ENCODE data around the gene COX10. TPM values are rescaled to one million over a fixed set of nuclear protein-coding genes. Genes with fewer than 3 reads are reported as not detected.
"Not testable (repeated sequence)": the region's sequence is repeated elsewhere in the genome, so short reads cannot be mapped to it uniquely, and the experiment has no call there.

COX10 gene
- total RNA-seq, 1 donor from 2014 or later = 12.3 TPM

DNA sequence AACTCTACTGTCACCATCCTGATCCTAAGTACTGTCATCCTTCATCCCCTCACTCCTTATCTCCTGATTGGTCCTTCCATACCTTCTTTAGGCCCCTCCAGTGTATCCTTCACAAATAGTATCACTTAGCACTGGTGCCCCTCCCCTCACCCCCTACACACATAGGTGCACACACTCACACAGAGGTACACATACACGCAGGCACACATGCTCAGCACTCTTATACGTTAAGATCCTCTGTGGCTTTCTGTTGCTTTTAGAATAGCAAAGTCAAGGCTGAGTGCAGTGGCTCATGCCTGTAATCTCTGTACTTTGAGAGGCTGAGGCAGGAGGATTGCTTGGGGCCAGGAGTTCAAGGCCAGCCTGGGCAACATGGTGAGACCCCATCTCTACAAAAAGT lies 135.2 kb downstream of the COX10 start:
- DNase-seq (ENCODE audit: low spot score) = no peak

DNA sequence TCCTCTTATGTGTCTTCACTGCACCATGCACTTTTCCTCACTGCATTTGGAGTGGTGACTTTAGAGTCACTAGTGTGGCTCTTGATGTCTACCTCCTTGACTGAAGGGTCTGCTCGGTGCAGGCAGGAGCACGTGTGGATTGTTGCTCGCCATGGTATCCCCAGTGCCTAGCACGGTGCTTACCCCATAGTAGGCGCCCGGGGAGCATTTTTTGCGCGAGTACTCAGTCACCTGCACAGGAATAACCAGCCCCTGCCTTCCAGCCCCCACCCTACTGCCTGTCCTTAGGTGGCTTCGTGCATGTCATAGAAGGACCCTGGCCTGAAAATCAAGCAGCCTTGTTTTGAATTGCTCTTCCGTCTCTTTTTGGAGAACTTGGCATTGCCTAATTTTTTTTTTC lies 136.1 kb downstream of the COX10 start:
- no peak for DNase-seq (ENCODE audit: low spot score)

DNA sequence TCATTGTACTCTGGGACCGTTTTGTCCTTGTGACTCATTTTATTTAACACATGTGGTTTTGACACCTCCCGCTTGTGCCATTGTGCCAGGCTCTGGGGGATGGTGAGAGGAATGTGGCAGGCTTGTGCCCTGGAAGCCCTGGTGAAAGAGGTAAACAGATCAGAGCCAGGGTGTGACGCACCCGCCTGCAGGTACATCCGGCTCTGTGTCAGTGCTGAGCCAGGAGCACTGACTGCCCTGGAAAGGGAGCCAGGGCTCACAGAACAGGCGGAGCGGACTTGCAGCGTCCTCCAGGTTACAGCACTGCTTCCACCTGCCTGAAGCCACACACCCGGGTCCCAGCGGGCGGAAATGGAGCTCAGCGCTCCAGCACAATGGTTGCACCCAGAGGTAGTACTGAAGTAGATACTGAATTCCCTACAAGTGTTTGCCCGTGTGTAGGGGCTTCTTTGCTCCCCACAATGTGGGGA lies 136.7 kb downstream of the COX10 start:
- DNase-seq (ENCODE audit: low spot score) = no peak

DNA sequence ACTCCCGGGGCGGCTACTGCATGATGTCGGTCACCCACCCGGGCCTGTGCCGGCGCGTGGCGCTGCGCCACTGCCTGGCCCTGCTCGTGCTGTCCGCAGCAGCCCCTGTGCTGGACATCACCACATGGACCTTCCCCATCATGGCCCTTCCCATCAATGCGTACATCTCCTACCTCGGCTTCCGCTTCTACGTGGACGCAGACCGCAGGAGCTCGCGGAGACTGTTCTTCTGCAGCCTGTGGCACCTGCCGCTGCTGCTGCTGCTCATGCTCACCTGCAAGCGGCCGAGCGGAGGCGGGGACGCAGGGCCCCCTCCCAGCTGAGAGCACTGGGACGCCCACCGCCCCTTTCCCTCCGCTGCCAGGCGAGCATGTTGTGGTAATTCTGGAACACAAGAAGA lies 137.6 kb downstream of the COX10 start:
- no peak for DNase-seq (ENCODE audit: low spot score)

DNA sequence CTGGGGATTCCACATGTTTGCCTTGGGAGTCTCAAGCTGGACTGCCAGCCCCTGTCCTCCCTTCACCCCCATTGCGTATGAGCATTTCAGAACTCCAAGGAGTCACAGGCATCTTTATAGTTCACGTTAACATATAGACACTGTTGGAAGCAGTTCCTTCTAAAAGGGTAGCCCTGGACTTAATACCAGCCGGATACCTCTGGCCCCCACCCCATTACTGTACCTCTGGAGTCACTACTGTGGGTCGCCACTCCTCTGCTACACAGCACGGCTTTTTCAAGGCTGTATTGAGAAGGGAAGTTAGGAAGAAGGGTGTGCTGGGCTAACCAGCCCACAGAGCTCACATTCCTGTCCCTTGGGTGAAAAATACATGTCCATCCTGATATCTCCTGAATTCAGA lies 138.5 kb downstream of the COX10 start:
- no peak for DNase-seq (ENCODE audit: low spot score)

DNA sequence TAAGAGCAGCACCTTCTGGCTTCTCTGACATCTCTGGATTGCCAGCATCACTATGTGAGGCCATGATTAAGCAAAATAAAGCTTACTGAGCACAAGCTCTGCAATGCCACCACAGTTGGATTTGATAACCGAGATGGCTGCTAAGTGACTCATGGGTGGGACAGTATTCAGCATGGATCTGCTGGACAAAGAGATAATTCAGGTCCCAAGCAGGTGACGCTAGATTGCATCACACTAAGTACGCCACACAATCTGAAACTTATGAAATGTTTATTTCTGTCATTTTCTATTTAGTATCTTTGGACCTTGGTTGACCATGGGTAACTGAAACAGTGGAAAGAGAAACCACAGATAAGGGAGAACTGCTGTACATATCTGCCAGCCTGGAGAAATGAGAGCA lies 139.9 kb downstream of the COX10 start:
- DNase-seq (ENCODE audit: low spot score) = no peak

DNA sequence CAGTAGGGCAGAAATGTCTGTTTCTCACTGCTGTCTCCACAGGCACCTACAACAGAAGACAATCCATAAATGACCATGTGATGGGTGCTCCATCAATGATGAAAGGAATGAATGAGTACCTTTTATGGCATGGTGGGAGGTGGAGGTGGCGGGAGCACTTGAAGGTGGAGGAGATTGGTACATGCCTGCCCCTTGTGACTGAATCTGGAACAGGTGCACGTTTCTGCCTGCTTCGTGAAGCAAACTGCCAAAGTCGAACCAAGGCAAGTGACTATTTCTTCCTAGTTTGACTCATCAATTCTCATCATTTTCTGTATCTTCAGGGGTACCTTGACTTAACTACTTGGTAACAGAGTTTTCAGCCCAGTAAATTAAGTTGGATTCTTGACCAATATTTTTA lies 141.9 kb downstream of the COX10 start:
- DNase-seq (ENCODE audit: low spot score) = no peak

DNA sequence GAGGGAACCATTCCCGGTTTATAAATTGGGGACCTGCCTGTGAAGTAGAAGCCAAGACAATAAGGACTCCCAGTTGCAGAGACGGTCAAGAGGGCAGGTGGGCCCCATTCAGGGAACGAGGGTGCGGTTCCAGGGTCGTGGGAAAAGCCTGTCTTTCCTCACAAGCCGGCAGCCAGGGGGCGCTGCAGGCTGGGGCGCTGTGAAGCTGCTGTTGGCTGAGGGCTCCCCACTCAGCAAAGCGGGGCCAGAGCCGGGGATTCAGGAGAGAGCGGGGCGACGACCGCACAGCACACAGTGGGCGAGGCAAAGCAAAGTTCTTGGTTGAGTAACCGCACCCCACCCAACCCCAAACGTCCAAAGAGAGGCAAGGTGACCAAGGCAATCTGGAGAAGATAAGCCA lies 142.5 kb downstream of the COX10 start:
- no peak for DNase-seq (ENCODE audit: low spot score)

DNA sequence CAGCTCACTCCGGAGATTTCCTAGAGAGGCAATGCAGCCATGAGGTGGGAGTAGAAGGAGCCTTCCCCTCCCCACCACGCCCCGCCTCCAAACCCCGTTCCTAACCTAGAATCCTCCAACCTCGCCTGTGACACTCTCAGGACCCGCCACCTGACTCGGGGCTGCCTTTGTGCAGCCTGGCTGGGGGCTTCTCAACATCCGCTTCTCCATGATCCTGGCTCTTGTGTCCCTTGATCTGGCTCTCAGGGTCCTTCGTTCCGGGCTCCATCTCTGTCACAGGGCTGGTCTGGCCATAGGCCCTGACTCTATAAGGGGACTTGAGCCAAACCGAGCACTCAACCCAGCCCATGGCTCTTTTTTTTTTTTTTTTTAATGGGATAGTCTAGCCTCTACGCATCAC lies 143.1 kb downstream of the COX10 start:
- DNase-seq (ENCODE audit: low spot score) = no peak

DNA sequence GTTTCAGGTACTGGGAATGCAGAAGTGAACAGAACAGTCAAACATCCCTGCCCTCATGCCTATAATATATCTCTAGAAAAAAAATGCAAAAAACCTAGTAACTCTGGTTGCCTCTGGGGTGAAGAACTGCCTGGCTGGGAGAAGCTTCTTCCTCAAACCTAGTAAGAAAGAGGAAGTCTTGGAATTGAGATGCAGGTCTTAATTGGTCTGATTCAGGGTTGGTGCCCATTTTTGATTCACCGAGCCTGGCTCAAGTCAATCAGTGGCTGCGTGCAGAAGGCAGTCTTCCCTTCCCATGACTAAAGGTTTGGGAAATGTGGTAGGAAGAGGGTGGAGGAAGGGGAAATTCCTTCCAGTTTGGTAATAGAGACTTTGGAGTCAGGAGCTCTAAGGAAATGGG lies 145.0 kb downstream of the COX10 start:
- no peak for DNase-seq (ENCODE audit: low spot score)

DNA sequence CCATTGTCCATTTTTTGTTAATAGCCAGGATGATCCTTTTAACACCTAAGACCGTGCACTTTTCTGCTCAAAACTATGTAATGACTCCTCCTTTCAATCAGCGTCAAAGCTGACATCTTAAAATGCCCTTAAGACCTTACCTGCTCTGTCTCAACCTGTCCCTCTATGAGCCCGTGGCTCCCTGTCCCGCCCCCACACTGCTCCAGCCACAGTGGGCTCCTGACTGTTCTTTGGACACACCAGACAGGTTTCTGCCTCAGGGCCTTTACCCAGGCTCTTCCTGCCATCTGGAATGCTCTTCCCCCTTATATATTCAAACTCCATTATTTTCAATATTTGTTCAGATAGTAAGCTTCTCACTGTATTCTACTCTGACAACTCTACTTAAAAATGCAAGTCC lies 153.3 kb downstream of the COX10 start:
- no peak for DNase-seq (ENCODE audit: low spot score)

DNA sequence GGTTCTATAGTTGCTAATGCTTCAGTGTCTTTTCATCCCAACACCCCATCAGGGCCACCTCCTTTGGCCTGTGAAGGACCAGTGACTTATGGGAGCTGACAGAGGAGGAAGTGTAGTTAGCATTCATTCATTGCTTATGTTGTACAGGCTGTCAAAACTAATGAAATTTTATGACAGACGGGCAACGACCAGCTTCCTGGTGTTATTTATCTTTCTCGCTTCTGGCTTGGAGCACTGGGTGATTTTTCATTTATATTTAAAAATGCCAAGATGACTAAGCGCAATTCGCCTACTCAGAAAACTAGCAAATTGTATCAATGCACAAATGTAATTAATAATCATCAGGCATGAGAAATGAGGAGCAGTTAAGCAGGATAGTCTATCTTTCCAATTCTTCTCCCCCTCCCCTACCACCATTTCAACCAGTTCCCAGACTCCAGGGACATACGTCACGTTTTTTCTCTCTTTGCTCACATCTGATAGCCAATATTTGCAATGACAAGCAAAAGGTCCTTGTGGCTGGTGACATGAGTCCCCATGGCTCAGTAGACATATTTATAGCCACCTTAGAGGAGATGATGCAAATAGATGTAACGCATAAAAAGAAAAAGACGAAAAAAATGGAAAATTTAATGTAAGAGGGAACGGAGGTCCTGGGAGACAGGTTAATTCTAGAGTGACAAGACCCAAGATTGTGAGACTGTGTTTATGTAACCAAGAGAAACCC lies 156.1 kb downstream of the COX10 start:
- no peak for DNase-seq (ENCODE audit: low spot score)

DNA sequence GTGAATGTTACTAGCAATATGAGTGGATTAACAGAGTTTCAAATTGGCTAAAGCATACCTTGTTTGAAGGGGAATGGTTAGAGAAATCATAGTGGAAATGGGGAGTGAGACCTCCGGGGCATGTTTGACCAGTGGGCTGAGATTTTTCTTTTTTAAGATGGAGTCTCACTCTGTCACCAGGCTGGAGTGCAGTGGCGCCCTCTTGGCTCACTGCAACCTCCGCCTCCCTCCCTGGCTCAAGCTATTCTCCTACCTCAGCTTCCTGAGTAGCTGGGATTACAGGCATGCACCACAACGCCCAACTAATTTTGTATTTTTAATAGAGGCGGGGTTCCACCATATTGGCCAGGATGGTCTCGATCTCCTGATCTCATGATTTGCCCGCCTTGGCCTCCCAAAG lies 157.7 kb downstream of the COX10 start:
- no peak for DNase-seq (ENCODE audit: low spot score)

DNA sequence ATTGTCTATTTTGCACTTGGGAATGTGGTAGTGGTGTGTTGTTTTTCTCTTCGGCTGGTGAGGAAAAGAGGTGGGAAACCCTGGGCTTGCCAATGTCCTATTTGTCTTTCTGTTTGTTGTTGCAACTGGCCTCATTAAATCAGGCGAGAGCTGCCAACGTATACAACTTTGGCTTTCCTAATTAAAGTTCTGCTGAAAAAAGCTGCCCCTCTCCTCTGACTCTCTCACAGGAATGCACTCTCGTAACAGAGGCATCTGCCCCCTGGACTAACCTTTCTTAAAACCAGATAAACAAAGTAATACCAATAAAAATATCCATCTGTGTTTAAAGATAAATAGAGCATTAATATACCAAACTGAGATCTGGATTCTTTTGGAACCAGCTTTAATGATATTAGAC lies 159.6 kb downstream of the COX10 start:
- DNase-seq (ENCODE audit: low spot score) = peak; percentile 46

DNA sequence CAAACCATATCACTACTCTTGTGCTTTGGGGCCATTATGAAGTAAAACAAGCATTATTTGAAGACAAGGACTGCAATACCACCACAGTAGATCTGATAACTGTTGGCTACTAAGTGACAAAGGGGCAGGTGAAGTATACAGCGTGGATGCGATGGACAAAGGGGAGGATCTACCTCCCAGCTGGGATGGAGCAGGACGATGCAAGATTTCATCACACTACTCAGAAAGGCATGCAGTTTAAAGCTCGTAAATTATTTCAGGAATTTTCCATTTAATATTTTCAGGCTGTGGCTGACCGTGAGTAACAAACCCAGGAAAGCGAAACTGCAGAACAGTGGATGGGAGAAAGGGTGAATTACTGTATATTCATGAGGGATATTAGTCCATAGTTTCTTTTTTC lies 161.9 kb downstream of the COX10 start:
- not testable (repeated sequence) for DNase-seq (ENCODE audit: low spot score)

DNA sequence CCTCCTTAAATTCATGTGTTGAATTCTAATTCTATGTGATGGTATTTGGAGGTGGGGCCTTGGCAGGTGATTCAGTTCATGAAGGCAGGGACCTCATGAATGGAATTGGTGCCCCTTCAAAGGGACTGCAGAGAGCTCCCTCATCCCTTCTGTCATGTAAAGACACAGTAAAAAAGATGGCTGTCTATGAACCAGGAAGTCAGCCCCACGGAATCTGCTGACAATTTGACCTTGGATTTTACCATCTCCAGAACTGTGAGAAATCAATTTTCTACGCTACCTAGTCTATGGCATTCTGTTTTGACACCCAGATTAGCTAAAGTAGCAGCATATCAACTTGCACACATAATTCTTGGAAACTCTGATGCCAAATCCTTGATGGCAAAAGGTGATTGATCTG lies 165.7 kb downstream of the COX10 start:
- not testable (repeated sequence) for DNase-seq (ENCODE audit: low spot score)

DNA sequence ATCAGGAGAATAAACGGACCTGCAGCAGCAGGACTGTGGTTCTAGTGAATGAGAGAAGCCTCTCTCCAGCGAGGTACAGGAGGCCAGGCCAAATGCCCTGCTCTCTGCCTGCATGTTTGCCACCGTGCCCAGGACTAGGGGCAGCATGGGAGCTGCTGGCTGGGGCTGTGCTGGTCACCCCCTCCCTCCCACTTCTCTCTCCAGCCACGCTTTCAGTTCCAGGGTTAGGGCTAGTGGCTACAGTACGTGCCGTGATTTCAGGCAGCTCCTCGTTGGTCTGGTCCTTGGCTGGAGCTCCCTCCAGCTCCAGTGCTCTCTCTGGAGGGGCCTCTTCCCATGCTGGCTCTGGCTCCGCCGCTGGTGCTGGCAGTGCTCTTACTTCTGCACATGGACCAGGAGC lies 166.7 kb downstream of the COX10 start:
- DNase-seq (ENCODE audit: low spot score) = not testable (repeated sequence)

DNA sequence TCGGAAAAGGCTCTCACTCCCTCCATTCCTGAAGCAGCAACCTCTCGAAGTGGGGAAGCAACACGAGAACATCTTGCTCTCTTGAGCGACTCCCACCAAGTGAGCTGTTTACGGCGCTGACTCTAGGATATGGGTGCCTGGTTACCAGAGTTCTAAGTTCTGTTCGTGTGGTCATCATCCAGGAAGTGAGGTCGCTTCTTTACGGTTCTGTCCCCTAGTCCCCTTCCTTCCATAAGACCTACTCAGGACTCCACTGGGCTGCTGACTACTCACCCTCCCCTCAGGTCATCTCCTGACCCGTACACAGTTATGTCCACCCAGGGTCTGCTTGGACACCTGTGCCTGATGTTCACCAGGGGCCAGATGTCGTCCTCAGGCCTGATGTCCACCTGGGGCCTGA lies 167.5 kb downstream of the COX10 start, which contains the start of gene CDRT15:
TSS of gene CDRT15 (minus strand) at position 101 of the 400 bp plus-strand sequence. CDS start at position 72, 29 bp downstream.
- DNase-seq (ENCODE audit: low spot score) = not testable (repeated sequence)

DNA sequence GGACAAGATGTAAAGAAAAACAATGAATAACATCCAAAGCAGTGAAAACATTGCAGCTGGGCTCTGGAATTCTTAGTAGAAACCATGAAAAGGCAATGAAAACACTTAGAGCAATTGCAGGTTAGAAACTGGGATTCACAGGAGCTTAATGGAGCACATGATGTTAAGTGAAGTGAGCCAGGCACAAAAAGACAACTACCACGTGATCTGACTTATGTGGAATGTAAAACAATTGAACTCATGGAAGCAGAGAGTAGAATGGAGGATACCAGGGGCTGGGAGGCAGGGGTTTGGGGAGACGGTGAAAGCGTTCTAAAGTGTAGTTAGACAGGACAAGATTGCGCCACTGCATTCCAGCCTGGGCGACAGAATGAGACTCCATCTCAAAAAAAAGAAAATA lies 170.0 kb downstream of the COX10 start:
- not testable (repeated sequence) for DNase-seq (ENCODE audit: low spot score)

DNA sequence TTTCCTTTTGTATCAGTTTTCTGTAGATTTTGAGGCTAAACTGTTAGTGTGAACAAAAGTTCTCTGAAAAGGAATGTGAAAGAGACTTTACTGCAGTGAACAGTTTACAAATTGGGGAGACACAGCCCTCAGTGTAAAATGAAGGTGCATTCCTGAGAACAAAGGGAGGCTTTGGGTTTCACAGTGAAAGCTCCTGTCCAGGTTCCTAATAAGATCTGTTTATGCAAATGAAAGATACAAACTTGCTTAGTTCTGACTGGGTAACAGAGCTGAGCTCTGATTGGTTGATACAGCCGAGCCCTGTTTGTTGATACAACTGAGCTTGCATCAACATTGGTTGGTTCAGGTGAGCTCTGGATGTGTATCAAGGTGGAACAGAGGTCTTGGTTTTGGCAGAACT lies 175.7 kb downstream of the COX10 start:
- DNase-seq (ENCODE audit: low spot score) = no peak

DNA sequence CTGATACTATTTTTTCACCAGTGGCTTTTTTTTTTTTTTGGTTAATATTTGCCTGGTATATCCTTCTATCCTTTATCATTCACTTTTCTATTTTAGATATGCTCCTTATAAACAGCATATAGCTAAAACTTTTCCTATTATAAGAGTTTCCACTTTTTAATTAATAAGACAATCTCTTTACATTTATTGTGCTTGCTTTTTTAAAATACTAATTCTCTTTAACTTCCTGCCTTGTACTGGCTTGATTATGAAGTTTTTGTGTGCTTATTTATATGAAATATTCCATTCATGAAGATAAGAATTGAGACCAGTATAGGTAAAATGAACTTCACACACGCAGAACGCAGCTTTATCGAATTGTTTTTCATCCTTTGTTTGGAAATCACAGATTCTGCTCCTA lies 176.3 kb downstream of the COX10 start:
- no peak for DNase-seq (ENCODE audit: low spot score)

Measured in umbilical cord (tissue), 2 donors.